GM21360 (cell line): ENCODE results near the gene PPP1R15B.

Experiments used
- ATAC-seq: cut with Tn5 transposase; IDR thresholded peaks from one replicate; pipeline ENCODE4 v1.9.1; 2021; ENCODE audit warnings: mild to moderate bottlenecking, moderate library complexity; ENCODE audit not compliant: unreplicated experiment

PPP1R15B gene

GRCh38 chr1:204411451-204412204, at the start of gene PPP1R15B:
PPP1R15B (minus strand) TSS chr1:204411817; CDS start chr1:204411411, 406 bp downstream.
- ATAC-seq = peak; percentile 87

GRCh38 chr1:204460346-204460745, 48.7 kb upstream of the PPP1R15B start:
- ATAC-seq = no peak

- ATAC-seq = no peak
Measured at GRCh38 chr1:204459706-204460105, 48.1 kb upstream of the PPP1R15B start.

GRCh38 chr1:204457666-204458065, 46.0 kb upstream of the PPP1R15B start:
- no peak for ATAC-seq

GRCh38 chr1:204456826-204457442, 45.3 kb upstream of the PPP1R15B start:
- ATAC-seq = no peak

- no peak for ATAC-seq
Measured at GRCh38 chr1:204455831-204456145, 44.2 kb upstream of the PPP1R15B start.

- no peak for ATAC-seq
Measured at GRCh38 chr1:204455063-204455830, 43.6 kb upstream of the PPP1R15B start.

- no peak for ATAC-seq
Measured at GRCh38 chr1:204454476-204454875, 42.9 kb upstream of the PPP1R15B start.

GRCh38 chr1:204453141-204453772, 41.6 kb upstream of the PPP1R15B start:
- ATAC-seq = peak; percentile 75

- no peak for ATAC-seq
Measured at GRCh38 chr1:204451352-204452124, 39.9 kb upstream of the PPP1R15B start.

- no peak for ATAC-seq
Measured at GRCh38 chr1:204450461-204451257, 39.0 kb upstream of the PPP1R15B start.

GRCh38 chr1:204449678-204450280, 38.2 kb upstream of the PPP1R15B start:
- no peak for ATAC-seq

- no peak for ATAC-seq
Measured at GRCh38 chr1:204448991-204449677, 37.5 kb upstream of the PPP1R15B start.

- no peak for ATAC-seq
Measured at GRCh38 chr1:204448344-204448964, 36.8 kb upstream of the PPP1R15B start.

GRCh38 chr1:204447736-204448135, 36.1 kb upstream of the PPP1R15B start:
- no peak for ATAC-seq

- ATAC-seq = no peak
Measured at GRCh38 chr1:204447190-204447589, 35.6 kb upstream of the PPP1R15B start.

- no peak for ATAC-seq
Measured at GRCh38 chr1:204446413-204447111, 34.9 kb upstream of the PPP1R15B start.
